SK-N-MC (cell line): ENCODE measurements around the gene BICDL1.

Experiments used
- EZH2 ChIP-seq: fragments of 200-600 bp; sonication (generic); IDR thresholded peaks from one replicate; pipeline ENCODE4 v1.6.1; 2017; ENCODE audit warnings: antibody characterized with exemption
- POLR2AphosphoS5 ChIP-seq: IDR thresholded peaks from 2 replicates; pipeline ENCODE4 v1.6.1; 2012; ENCODE audit warnings: mild to moderate bottlenecking, low read depth, low read length, borderline replicate concordance

DNA sequence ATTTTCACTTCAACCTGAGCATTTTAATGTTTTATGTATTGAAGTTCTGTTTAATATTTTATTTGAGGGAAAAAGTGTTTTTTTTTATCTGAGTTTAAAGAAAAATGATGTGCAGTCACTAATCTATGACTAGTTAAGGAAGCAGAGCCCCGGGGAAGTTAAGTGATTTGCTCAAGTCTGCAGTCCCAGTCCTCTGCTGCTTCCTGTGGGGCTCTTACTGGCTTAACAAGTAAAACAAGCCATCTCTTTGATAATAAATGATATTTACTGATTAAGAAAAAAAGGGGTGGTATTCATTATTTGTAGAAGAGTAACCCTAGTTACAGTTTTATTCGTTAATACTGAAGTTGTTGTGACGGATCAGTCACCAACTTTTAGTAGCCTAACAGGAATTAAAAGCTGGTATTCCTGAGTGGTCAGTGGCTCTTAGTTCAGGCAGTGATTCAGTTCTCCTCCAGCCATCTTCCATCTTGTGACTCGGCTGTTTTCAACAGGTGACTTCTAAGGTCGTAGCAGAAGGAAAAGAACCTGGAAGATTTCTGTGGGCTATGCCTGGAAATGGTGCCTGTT lies 21.7 kb downstream of the BICDL1 start:
- TF ChIP-seq POLR2AphosphoS5 (no peak), EZH2 (no peak)
